GM10266 (cell line): Measurements from ENCODE around the gene PCDHGA12.

Experiments used
- DNase-seq: peaks from one replicate; pipeline ENCODE4 v3.0.0; 2012; ENCODE audit errors: extremely low spot score
- CTCF ChIP-seq: IDR thresholded peaks from 2 replicates; pipeline ENCODE4 v1.5.1; 2012; ENCODE audit warnings: mild to moderate bottlenecking, low read depth; ENCODE audit not compliant: control insufficient read depth, insufficient read depth; ENCODE audit errors: missing control alignments

The PCDHGA12 gene

GRCh38 chr5:141439411-141440141, 9.3 kb downstream of the PCDHGA12 start:
- no peak for DNase-seq
- TF ChIP-seq CTCF: no peak

GRCh38 chr5:141440341-141440740, 10.0 kb downstream of the PCDHGA12 start:
- no peak for TF ChIP-seq CTCF
- DNase-seq: no peak

- no peak for TF ChIP-seq CTCF
- DNase-seq: no peak
These were observed 11.4 kb downstream of the PCDHGA12 start for GRCh38 chr5:141441571-141442170.

- TF ChIP-seq CTCF: no peak
- no peak for DNase-seq
These were observed 35.0 kb downstream of the PCDHGA12 start for GRCh38 chr5:141465351-141465750.

GRCh38 chr5:141475625-141476131, 45.4 kb downstream of the PCDHGA12 start, which contains the start of gene PCDHGC3:
PCDHGC3 (plus strand) TSS chr5:141475966; CDS start chr5:141476117, 151 bp downstream.
- TF ChIP-seq CTCF: peak; percentile 70

GRCh38 chr5:141476132-141476911, 46.0 kb downstream of the PCDHGA12 start:
- peak; percentile 19 for DNase-seq
- no peak for TF ChIP-seq CTCF

More at GRCh38 chr5:141475625-141476131, 45.4 kb downstream of the PCDHGA12 start, which contains the start of gene PCDHGC3:
- DNase-seq: peak; percentile 83

- DNase-seq: no peak
- TF ChIP-seq CTCF: no peak
These were observed 46.8 kb downstream of the PCDHGA12 start for GRCh38 chr5:141477044-141477575.
